ENCODE measurements around the gene ATP10D.
A peak's percentile ranks its signal among the peaks of the same experiment; 100 is the strongest.
"Not testable (repeated sequence)": the region's sequence is repeated elsewhere in the genome, so short reads cannot be mapped to it uniquely, and the experiment has no call there.

ATP10D gene

GRCh38 chr4:47519239-47519883 is 34.3 kb downstream of the ATP10D start:
- Histone ChIP-seq H3K4me3 (no peak overlapping the region), H3K27ac (no peak overlapping the region)
- DNase-seq (ENCODE audit: low spot score), result no peak
- TF ChIP-seq CTCF (IDR thresholded peaks at IDR 0.05), result no peak

GRCh38 chr4:47525154-47525819 is 40.2 kb downstream of the ATP10D start:
- peak overlapping the region; percentile 44 to 70 for H3K27ac ChIP-seq
- H3K4me3 ChIP-seq, result no peak overlapping the region
- TF ChIP-seq CTCF (IDR thresholded peaks at IDR 0.05), result no peak
- no peak for DNase-seq (ENCODE audit: low spot score)

- no peak overlapping the region for H3K4me3 ChIP-seq
- no peak for TF ChIP-seq CTCF (IDR thresholded peaks at IDR 0.05)
- no peak for DNase-seq (ENCODE audit: low spot score)
- peak overlapping the region; percentile 34 to 70 for H3K27ac ChIP-seq
Measured at GRCh38 chr4:47526281-47526680, 41.2 kb downstream of the ATP10D start.

- not testable (repeated sequence) for H3K27ac ChIP-seq; H3K4me3 ChIP-seq; DNase-seq (ENCODE audit: low spot score)
Measured at GRCh38 chr4:47528646-47529045, 43.6 kb downstream of the ATP10D start.

- H3K4me3 ChIP-seq, result no peak overlapping the region
- TF ChIP-seq CTCF (IDR thresholded peaks at IDR 0.05), result no peak
- H3K27ac ChIP-seq, result no peak overlapping the region
- DNase-seq (ENCODE audit: low spot score), result no peak
Measured at GRCh38 chr4:47530801-47531200, 45.7 kb downstream of the ATP10D start.

GRCh38 chr4:47531241-47531953 is 46.3 kb downstream of the ATP10D start:
- Histone ChIP-seq H3K4me3 (no peak overlapping the region), H3K27ac (peak overlapping the region; percentile 30 to 53)
- no peak for DNase-seq (ENCODE audit: low spot score)
- no peak for TF ChIP-seq CTCF (IDR thresholded peaks at IDR 0.05)

- Histone ChIP-seq H3K4me3 (no peak overlapping the region), H3K27ac (peak overlapping the region in 1 of 2 donors; percentile 30)
- no peak for TF ChIP-seq CTCF (IDR thresholded peaks at IDR 0.05)
- no peak for DNase-seq (ENCODE audit: low spot score)
Measured at GRCh38 chr4:47531954-47532321, 46.9 kb downstream of the ATP10D start.
